Pulmonary artery endothelial cell (primary cell): Measurements from ENCODE around the gene RABL6. TPM values are rescaled to one million over a fixed set of nuclear protein-coding genes. Genes with fewer than 3 reads are reported as not detected.
"Not testable (repeated sequence)": the region's sequence is repeated elsewhere in the genome, so short reads cannot be mapped to it uniquely, and the experiment has no call there.

Experiments
- DNase-seq: peaks from one replicate; pipeline ENCODE4 v3.0.0-alpha.2; 2011; ENCODE audit warnings: low read depth, low spot score
- total RNA-seq: library from RNA; depleted of rRNA; stranded (reverse); fragments of >200 nt; gene quantifications from 2 replicates; pipeline ENCODE4 v1.2.3, GENCODE V29; 2014

Gene RABL6
- total RNA-seq, 1 donor from 2014 or later: 96.1 TPM

DNA sequence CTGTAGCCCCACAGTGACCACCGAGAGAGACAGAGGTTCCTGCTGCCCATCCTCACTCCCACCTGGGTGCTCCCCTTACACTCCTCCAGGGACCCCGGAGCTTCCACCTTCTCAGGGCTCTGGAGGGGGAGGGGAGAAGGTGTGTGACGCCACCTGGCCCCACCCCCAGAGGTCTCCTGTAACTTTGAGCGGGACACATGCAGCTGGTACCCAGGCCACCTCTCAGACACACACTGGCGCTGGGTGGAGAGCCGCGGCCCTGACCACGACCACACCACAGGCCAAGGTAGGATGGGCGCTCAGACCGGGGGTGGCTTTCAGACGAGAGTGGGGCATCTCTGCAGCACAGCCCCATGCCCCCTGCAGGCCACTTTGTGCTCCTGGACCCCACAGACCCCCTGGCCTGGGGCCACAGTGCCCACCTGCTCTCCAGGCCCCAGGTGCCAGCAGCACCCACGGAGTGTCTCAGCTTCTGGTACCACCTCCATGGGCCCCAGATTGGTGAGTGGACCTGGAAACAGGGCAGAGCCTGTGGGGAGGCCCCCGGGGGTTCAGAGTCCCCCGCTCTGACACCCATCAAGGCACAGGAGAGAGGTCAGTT lies 48.9 kb downstream of the RABL6 start:
- DNase-seq: no peak

DNA sequence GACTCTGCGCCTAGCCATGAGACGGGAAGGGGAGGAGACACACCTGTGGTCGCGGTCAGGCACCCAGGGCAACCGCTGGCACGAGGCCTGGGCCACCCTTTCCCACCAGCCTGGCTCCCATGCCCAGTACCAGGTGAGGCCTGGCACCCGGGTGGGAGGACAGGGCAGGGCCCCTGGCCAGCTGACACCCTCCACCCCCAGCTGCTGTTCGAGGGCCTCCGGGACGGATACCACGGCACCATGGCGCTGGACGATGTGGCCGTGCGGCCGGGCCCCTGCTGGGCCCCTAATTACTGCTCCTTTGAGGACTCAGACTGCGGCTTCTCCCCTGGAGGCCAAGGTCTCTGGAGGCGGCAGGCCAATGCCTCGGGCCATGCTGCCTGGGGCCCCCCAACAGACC lies 49.4 kb downstream of the RABL6 start:
- DNase-seq: no peak

DNA sequence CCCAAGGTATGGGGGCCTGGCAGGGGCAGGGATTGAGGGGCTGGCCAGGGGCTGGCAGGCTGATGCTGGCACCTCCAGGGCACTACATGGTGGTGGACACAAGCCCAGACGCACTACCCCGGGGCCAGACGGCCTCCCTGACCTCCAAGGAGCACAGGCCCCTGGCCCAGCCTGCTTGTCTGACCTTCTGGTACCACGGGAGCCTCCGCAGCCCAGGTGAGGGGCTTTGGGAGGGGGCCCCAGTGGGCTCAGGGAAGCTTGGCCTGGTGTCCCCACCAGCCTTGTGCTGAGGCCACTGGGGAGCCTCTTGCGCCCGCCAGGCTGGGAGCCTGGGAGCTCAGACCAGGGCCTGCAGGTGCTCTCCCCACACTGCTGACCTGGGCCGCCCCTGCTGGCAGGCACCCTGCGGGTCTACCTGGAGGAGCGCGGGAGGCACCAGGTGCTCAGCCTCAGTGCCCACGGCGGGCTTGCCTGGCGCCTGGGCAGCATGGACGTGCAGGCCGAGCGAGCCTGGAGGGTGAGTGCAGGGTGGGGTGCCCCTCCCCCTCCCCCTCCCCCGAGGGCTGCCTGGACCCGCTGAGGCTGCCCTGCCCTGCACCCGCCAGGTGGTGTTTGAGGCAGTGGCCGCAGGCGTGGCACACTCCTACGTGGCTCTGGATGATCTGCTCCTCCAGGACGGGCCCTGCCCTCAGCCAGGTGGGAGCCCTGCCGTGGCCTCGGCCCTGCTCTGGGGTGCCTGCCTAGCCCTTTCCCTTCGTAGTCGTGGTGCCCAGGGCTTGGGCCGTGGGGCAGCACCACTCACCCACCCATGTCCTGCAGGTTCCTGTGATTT lies 50.0 kb downstream of the RABL6 start:
- DNase-seq: no peak

DNA sequence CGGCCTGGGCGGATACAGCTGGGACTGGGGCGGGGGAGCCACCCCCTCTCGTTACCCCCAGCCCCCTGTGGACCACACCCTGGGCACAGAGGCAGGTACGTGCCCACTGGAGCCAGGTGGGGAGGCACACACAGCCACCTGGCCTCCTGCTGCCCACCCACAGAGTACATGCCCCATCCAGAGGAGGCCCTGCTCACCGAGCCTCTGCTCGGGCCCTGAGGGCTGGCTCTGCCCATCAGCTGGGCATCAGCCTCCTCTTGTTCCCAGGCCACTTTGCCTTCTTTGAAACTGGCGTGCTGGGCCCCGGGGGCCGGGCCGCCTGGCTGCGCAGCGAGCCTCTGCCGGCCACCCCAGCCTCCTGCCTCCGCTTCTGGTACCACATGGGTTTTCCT lies 50.7 kb downstream of the RABL6 start:
- DNase-seq: no peak

DNA sequence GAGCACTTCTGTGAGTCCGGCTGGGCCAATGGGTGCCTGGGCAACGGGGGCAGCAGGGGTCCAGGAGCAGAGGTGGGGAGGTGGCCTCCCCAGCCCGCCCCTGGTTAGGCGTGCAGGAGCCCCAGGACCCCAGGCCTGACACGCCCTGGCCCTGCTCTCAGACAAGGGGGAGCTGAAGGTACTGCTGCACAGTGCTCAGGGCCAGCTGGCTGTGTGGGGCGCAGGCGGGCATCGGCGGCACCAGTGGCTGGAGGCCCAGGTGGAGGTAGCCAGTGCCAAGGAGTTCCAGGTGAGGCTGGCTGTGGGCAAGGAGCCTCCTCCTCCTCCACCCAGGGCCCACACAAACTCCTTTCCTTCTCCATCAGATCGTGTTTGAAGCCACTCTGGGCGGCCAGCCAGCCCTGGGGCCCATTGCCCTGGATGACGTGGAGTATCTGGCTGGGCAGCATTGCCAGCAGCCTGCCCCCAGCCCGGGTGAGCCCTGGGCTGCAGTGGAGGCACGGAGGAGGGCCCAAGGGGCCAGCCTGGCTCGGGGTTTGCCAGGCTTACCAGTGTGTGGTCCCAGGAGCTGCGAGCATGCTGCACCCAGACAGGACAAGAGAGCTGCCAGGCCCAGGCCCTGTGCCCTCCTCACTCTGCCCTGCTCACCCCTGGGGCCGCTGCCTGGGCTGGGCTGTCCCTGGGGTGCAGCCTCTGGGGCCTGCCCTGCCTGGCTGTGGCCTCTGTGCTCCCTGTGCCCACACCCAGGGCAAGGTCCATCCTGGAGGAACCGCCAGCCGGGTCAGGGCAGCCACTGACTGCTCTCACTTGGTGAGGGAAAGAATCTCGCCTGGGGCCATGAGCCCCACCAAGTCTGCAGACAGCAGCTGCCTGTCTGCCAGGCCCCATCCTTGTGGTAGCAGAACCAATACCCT lies 51.4 kb downstream of the RABL6 start:
- no peak for DNase-seq

DNA sequence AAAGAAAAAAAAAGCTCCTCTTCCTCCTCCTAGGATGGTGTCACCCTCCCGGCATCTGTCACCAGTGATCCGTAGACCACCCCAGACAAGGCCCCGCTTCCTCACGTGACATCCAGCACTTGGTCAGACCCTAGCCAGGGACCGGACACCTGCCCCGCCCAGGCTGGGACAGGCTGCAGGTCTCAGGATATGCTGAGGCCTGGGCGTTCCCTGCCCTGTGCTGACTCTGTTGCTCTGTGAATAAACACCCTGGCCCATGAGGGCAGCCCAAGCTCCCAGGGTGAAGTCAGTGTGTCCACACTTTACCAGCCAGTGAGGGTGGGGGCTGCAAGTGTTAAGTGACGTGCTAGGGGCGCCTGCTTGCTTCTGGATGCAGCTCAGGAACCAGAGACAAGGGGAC lies 52.8 kb downstream of the RABL6 start:
- no peak for DNase-seq

DNA sequence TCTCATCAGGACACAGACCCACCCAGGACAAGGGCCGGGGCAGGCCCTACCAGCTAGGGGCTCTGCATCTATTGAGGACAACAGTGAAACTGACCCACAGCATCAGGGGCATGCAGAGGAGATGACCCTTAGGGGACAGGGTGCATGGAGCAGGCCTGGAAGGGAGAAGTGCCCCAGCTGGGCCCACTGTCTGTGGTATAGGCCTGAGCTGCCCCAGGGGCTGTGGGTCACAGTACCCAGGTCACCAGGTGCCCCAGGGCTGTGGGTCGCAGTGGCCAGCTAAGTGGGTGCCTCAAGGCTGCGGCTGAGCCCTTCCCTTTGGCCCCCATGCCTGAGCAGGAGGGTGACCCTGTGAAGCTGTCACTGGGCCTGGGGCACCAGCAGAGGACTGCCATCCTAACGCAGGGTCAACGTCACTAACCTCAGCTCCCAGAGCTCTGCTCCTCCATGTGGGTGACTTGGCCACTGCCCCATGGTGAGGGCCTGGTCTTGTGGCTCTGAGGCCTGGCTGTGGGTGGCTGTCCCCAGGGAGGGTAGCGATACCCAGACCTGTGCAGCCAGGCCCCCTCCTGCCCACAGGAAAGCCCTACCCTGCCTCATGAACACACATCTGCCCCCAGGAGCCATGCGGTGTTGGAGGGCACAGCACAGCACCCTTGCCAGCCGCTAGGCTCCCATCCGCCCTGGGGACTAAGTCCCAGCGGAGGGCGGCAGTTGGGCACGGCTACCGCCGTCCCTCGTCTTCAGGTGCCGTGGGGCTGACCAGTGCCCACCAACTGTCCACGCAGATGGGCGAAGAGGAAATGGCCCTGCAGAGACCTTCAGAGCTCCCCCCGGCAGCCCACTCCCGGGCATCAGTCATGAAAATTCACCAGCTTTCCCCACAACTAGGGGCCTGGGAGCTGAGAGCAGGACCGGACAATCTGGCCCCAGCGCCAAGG lies 53.5 kb downstream of the RABL6 start:
- no peak for DNase-seq

DNA sequence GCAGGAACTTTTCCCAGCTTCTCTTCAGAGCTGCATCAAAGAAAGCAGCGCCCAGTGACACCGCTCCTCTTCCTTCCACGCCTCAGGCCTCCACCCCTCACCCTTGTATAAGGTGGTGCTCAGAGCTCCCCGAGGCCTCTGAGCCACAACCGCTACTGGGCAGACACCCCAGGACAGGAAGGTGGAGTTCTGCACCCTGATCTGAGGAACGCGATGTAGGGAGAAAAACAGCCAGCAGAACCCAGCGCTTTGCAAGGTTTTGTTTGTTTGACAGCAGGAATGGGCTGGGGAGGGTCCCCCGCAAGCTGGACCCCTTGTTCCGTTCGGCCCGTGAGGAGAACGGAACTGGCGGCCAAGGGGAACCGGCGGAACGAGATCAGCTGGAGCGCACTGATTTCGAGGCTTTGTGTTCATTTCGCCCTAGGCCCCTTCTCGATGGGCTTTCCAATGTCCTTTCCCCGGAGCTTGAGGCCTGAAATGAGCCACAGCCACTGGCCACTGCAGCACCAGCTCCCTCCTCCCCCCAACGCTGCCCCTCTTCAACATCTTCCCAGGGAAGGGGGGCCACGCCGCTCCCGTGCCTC lies 54.2 kb downstream of the RABL6 start:
- DNase-seq: no peak

DNA sequence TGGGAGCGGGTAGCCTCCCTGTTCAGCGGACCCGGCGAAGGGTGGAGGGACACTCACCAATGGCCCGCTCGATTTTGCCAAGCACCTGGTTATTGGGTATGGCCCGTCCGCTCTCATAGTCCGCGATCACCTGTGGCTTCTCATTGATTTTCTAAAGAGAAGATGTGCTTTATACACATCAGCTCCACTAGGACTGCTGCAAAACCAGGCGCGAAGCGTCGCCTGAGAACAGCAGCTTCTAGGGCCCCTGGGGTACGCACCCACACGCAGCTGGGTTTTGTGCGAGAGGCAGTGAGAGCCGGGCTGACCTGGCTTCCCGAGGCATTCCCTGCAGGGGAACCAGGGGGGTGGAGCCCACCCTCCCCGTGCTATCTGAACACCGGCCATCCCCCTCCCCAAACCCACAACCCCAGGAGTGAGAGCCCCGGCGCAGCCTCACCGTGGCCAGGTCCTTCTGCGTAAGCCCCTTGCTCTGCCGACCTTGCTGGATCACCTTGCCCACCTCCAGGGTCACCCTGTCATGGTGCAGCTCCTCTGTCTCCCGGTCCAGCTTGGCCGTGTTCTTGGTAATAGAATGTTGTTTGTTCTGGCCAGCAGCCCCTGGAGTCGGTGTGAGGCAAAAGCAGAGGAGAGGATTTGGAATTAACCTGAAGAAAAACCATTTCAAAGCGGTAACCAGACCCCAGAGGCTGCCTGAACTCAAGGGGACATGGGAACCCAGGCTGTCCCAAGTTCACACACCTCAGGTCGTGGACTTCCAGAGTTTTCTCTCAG lies 55.3 kb downstream of the RABL6 start:
- no peak for DNase-seq

DNA sequence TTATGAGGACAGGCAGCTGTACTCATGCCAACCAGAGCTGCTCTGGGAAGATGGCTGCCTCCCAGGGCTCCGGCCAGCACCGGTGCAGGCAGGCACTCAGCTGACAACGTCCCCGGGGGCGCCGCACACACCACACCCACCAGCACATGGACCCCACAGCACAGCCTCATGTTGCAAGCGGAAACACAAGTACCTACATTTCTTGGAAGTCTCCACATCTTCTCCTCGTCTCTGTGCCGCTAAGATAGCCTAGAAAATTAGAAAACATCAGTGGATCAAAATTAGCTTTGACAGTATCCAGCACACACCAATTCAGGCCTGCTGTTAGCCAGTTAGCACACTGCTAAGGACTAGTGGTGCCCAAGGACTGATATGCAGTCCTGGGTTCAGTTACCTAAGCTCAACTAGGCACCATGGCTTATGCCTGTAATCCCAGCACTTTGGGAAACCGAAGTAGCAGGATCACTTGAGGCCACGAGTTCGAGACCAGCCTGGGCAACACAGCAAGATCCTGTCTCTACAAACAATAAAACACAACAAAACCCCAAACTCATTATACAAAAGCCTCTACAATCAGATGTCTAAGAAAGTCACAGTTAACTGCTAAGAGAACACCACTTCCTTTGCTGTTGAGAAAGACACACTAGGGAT lies 56.0 kb downstream of the RABL6 start:
- DNase-seq: no peak

DNA sequence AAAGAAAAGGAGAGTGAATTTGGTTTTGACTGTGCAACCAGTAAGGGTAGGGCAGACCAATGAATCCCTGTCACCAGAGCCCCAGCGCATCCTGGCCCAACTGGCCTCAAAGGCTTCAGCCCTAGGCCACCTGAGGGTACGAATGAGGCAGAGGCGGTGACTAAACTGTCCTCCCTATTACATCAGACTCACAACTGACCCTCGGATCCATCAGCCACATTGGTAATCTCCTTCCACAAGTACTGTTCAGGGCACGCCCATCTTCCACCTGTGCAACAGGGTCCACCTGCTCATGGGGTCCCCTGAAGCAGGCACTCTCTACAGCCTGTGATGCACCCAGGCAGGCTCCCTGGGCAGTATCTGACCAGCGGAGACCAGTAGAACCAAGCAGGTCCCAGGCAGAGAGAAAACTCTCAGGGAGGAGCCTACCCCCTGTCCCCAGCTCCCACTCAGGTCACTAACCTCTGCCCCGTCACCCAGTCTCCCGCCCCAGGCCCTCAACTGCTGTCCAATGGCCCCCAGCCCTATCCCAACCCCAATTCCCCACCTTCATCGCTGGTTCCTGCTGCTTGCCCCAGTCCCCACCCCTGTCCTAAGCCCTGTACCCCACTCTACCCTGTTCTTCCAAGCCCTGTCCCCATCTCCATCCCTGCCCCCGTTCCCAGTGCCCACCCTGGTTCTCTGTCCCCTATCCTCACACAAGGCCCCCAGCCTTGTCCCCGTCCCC lies 57.5 kb downstream of the RABL6 start:
- no peak for DNase-seq

DNA sequence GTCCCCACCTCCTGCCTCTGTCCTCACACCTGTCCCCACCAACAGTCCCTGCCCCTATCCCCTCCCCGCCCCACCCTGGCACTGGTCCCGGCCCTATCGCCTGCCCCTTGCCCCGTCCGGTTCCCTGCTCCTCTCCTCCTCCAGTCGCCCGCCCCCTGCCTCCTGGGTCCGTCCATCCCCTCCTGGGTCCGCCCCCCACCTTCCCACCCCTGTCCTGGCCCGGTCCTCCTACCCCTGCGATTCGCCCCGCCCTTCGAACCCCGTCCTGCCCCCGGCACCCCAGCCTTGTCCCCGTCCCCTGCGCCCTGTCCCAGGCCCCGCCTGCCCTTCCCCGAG lies 58.0 kb downstream of the RABL6 start:
- DNase-seq: no peak

DNA sequence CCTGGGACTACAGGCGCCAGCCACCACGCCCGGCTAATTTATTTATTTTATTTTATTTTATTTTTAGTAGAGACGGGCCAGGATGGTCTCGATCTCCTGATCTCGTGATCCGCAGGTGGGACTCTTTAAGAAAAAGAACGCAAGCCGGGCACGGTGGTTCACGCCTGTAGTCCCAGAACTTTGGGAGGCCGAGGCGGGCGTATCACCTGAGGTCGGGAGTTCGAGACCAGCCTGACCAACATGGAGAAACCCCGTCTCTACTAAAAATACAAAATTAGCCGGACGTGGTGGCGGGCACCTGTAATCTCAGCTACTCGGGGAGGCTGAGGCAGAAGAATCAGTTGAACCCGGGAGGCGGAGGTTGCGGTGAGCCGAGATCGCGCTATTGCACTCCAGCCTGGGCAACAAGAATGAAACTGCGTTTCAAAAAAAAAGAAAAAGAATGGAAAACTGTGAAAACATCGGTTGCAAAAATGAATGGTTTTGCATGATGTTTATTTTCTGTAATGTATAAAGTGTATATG lies 59.2 kb downstream of the RABL6 start:
- DNase-seq: not testable (repeated sequence)

DNA sequence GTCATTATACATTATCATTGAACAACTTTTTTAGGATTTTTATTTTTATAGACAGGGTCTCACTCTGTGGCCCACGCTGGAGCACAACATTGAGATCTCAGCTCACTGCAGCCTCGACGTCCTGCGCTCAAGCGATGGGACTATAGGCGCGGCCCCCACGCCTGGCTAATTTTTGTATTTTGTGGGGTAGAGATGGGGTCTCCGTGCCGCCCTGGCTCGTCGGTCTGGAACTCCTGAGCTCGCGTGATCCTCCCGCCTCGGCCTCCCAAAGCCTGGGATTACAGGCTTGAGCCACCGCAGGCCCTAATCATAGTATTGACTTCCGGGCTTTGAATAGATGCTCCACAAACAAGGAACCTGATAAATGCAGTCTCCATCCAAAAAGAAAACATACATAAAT lies 59.7 kb downstream of the RABL6 start:
- DNase-seq: no peak

DNA sequence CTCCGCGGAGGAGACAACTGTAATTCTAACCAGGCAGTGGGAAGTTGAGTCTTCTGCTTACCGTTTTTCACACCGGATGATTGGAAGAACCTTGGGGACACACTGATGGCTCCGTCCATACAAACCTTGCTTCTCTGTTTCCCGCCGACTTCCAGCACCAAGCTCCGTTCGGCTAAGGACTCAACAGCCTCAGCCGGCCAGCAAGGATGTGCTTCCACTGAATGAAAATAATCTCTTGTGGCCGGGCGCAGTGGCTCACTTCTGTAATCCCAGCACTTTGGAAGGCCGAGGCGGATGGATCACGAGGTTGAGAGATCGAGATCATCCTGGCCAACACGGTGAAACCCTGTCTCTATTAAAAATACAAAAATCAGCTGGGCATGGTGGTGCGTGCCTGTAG lies 60.2 kb downstream of the RABL6 start:
- no peak for DNase-seq

DNA sequence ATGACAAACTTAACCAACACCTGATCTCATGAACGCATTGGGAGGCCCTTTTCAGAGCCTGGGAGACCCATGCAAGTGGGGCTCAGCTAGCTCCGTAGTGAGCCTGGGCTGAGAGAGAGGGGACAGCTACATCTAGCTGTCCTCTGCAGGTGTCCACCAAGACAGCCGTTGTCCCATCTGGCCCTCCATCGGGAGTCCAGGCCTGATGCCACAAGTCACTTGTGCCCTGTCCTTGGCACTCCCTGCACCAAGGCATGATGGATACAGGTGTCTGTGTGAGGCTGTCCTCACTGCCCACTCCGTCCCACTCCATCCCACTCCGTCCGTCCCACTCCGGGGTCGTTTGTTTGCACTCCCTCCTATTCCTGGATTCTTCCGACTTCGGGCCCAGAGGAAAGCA lies 60.9 kb downstream of the RABL6 start:
- no peak for DNase-seq

DNA sequence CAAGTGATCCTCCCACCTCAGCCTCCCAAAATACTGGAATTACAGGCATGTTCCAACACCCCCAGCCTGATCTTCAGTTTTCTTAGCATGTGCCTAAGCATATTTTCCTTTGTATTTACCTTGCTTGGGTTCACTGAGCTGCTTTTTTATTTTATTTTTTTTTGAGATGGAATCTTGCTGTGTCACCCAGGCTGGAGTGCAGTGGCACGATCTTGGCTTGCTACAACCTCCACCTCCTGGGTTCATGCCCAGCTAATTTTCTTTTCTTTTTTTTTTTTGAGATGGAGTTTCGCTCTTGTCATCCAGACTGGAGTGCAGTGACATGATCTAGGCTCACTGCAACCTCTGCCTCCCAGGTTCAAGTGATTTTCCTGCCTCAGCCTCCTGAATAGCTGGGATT lies 61.9 kb downstream of the RABL6 start:
- not testable (repeated sequence) for DNase-seq

DNA sequence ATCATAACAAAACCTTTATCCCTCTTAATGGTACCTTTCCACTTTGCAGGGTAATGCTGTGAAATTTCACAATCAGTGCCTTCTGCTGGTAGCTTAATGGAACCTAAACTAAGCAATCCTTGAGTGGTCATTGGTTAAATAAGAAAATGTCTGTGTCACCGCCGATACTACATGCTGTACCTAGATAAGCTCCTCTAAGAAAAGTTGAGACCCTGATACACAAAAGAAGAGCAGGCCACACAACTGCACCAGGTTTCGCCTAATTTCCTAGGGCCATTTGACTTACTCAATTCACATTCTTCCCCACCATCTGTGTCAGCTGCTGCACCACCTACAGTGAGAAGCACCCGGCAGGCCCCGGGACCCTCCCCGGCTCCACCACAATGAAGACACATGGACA lies 67.4 kb downstream of the RABL6 start:
- DNase-seq: no peak

DNA sequence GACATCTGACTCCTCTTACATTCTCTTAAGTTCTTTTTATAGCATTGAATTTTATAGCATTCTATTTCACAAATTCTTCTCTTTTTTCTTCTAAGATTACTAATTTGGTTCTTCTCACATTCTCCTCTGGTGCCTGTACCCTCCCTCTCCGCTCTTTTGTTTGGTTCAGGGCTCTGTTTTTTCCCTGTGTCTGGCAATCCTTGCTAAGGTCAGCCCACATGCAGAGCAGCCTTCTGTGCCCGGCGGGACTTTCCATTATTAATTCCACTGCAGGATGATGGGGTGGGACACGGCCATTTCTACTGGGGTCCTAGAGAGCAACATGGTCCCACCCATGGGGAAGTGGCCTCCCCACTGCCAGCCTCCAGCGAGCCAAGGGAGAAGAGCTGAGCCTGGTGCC lies 68.7 kb downstream of the RABL6 start:
- no peak for DNase-seq
